GM11168 (cell line): ENCODE results near the gene COX6A2.

Source experiments
- in situ Hi-C: fragments of 300-500 bp; cut with MboI; formaldehyde crosslinking; loops from one replicate; pipeline ENCODE4 v1.12.0; 2022; ENCODE audit warnings: low sequenced_read_pairs; ENCODE audit not compliant: unreplicated experiment

Gene COX6A2

DNA sequence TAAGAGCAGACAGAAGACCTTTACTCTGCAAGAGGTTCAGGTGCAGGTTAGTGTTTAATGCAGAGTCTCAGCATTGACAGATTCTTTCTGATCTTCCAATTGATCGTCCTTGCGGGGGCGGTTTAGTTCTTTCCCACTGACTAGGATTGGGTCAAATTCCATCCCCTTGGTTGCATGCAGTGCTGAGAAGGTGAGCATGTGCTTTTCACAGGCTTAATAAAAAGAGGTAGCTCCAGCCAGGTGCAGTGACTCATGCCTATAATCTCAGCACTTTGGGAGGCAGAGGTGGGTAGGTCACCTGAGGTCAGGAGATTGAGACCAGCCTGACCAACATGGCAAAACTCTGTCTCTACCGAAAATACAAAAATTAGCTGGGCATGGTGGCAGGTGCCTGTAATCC is 42.5 kb downstream of the COX6A2 start:
- in situ Hi-C loops: no loop called here

DNA sequence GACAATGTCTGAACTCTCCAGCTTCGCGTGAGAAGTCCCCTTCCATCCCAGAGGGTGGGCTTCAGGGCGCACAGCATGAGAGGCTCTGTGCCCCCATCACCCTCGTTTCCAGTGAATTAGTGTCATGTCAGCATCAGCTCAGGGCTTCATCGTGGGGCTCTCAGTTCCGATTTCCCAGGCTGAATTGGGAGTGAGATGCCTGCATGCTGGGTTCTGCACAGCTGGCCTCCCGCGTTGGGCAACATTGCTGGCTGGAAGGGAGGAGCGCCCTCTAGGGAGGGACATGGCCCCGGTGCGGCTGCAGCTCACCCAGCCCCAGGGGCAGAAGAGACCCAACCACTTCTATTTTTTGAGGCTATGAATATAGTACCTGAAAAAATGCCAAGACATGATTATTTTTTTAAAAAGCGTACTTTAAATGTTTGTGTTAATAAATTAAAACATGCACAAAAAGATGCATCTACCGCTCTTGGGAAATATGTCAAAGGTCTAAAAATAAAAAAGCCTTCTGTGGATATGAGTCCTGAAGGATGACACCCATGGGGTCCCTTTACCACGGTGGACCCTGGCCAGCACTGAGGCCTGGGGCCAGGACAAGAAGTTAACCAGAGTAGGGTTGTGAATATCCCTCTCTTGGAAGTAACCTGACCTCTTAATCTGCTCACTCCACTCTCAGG is 45.5 kb downstream of the COX6A2 start:
- in situ Hi-C loops: no loop called here

DNA sequence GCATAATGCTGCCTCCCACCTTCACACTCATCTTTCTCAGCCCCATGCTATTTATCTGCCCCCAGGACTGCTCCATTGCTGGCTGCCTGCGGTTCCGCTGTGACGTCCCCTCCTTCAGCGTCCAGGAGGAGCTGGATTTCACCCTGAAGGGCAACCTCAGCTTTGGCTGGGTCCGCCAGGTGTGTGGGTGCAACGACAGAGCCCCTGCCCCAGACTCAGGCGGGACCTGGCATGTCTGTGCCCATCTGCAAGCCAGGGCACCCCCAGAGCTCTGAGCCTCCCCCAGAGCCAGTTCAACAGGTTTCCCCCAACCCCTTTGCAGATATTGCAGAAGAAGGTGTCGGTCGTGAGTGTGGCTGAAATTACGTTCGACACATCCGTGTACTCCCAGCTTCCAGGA is 48.0 kb downstream of the COX6A2 start:
- in situ Hi-C loops: no loop called here
